ENCODE data around the gene YIPF1. TPM values are rescaled to one million over a fixed set of nuclear protein-coding genes. Genes with fewer than 3 reads are reported as not detected.
"Not testable (repeated sequence)": the region's sequence is repeated elsewhere in the genome, so short reads cannot be mapped to it uniquely, and the experiment has no call there.

The YIPF1 gene
- total RNA-seq, 1 donor: 19.9 TPM

DNA sequence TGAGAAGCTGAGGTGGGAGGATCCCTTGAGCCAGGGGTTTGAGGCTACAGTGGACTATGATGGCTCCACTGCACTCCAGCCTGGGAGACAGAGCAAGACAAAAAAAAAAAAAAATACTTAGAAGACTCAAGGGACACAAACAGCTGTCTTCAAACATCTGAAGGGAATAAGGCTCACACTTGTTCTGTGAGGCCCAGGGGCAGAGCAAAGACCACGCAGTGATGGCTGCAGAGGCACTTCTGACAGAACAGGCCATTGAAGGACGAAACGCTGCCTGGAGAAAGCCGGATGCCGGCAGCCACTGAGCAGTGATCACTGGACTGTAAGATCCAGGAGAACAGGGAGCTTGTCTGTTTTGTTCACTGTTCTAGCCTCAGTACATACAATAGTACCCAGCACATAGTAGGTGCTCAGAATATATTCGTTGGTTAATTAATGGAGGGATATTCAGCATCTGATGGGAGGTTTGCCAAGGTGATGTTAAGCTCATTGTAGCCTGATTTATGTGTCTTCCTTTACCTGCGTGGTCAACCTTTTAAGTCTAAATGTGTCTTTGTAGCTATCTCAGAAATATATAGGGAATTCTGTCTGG, 39.4 kb downstream of the YIPF1 start:
- DNase-seq (ENCODE audit: low read depth in 2 of 3, low spot score in 2 of 3): no peak

DNA sequence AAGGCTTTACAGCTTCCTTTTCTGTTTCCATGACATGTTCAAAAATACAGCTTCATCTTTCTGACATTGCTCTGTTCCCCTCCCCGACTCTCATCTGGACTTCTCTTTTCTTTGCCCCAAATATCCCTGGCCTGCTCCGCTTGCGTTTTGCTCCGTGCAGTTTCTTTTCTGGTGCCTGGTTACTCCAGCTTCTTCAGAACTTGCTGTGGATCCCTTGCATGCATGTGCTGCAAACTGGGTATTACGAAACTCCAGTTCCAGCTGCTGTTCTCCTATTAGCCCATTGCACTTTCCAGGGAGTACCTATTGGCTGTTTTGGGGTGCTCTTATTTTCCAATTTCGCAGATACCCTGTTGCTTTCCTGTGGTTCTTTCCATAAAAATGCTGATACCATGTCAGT, 41.6 kb downstream of the YIPF1 start:
- no peak for DNase-seq (ENCODE audit: low read depth in 2 of 3, low spot score in 2 of 3)

DNA sequence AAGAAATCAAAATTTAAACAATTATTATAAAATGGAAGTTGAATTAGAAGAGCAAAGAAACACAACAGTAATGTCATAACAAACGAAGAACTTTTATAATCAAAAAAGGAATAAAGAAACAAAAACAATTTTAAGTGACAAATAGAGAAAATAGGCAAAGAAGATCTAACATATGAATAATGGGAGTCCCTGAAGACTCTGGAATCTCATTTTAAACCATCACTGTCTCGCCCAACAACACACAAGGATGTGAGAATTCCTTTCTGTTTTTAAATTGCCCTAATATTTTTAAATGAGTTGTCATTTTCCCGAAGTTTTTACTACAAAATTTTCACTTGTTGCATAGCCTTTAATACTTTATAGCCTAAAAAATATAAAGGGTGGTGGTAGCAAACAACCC, 47.2 kb downstream of the YIPF1 start:
- no peak for DNase-seq (ENCODE audit: low read depth in 2 of 3, low spot score in 2 of 3)

DNA sequence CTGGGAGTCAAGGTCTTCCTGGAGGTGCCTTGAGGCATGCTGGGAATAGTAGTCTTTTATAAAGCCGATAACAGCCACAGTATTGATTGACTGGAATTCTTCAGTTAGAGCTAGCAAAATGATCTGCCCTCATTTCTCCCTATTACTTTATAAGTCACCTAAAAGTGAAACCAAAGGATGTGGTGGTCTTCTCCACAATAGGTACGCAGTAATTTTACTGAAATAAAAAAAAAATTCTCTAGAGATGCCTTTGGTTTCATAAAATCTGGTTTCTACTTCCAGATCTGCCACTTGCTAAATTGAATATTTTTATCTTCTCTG, 51.0 kb downstream of the YIPF1 start:
- no peak for DNase-seq (ENCODE audit: low read depth in 2 of 3, low spot score in 2 of 3)

DNA sequence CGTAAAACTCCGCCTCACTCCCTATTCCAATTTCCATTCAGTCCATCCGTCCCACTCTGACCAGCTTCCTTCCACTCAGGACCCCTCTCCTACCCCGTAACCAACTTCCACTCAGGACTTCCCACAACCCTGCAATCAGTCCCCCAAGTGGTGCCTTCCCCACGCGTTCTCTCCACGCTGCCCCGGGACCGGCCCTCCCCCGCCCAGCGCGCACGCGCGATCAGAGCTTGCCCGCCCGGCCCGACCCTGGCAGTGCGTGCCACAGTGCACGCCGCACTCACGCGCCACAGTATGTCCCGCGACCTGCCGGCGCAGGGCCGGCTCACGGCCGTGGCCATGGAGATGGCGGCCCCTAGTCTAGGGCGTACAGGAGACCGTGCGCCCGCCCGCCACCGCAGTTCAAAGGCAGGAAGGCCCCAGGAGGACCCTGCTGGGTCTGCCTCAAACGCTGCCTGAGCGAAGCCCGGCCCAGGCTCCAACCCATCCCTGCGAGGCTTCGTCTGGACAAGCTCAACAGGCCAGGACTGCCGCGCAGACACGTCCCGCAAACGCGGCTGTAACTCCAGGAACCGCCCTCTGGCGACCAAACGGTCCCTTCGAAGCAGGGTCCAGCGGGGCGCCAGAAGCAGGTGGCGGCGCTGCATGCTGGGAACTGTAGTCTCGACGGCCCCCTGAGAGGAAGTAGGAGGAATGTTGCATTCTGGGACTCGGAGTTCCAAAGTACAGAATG, 51.5 kb downstream of the YIPF1 start, which contains the start of gene NDC1:
TSS of gene NDC1 (minus strand) at position 373 of the 730 bp plus-strand sequence. CDS start at position 338, 35 bp downstream.
- peak; percentile 87 to 97 (median 93) for DNase-seq (ENCODE audit: low read depth in 2 of 3, low spot score in 2 of 3)

DNA sequence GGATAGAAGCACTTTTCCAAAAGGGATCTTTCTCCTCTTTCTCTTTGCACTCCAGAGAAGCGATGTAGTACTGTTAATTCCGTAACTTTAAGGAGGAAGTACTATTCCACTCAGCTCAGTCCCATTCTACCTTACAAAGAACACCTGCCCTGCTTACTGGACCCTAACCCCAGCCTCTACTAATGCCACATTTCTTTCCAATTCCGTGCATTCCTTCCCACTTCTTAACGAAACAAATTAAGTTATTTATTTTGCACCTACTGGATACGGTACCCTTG, 52.0 kb downstream of the YIPF1 start:
- DNase-seq (ENCODE audit: low read depth in 2 of 3, low spot score in 2 of 3): no peak

DNA sequence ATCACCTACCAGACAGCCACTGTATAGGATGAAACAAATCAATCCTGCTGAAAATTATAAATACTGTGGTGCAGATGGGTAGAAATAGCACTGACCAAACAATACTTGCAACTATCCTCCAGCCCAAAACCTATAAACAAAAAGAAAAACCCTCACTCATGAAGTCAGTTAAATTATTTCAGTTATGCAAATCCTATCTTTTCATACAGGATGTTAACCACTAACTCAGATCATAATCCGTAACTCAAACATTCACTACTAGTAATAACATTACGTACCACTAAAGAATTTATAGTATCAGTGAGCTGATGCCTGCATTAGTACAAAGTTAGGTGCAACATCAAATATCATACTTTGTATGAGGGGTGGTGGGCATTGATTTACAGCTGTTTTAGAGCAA, 54.1 kb downstream of the YIPF1 start:
- no peak for DNase-seq (ENCODE audit: low read depth in 2 of 3, low spot score in 2 of 3)

DNA sequence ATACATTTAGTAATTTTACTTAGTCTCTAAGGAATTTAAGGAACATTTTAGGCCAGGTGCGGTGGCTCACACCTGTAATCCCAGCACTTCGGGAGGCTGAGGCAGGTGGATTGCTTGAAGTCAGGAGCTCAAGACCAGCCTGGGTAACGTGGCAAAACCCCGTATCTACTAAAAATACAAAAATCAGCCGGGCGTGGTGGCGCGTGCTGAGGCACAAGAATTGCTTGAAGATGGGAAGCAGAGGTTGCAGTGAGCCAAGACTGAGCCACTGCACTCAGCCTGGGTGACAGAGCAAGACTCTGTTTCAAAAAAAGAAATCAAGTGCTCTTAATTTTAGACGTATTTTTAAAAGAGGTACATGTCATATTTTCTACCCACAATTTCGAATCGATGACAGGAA, 54.8 kb downstream of the YIPF1 start:
- DNase-seq (ENCODE audit: low read depth in 2 of 3, low spot score in 2 of 3): no peak

DNA sequence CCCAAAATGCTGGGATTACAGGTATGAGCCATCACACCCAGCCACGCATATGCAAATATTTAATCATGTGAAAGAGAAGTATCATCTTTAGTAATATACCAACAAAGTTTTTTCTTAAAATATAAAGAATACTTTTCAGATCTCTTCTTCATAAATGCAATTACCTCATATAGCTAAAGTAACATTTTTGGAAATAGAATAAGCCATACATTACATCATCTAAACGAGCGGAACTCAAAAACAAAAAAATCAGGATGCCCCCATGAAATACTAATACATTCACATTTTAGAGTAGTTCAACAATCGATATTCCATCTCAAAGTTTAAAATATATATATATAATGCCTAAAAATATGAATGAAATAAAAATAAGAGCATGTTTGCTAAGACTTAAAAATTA, 56.2 kb downstream of the YIPF1 start:
- DNase-seq (ENCODE audit: low read depth in 2 of 3, low spot score in 2 of 3): no peak

DNA sequence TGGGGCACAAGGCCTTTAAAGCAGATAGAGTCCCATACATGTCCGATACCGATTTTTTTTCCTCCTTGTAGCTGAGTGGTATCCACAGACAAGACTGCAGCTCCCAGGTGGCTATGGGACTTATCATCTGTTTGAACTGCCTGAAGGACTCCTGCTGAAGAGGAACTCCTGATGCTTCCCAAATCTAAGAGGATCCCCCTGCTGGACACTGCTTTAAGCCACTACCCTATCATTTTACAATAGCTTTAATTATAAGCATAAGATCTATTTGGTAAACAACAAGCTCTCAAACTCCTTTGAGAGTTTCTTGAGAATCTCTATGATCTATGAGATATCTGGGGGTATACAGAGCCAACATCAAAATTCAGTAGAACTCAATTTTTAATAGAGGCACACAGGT, 63.2 kb downstream of the YIPF1 start:
- no peak for DNase-seq (ENCODE audit: low read depth in 2 of 3, low spot score in 2 of 3)

DNA sequence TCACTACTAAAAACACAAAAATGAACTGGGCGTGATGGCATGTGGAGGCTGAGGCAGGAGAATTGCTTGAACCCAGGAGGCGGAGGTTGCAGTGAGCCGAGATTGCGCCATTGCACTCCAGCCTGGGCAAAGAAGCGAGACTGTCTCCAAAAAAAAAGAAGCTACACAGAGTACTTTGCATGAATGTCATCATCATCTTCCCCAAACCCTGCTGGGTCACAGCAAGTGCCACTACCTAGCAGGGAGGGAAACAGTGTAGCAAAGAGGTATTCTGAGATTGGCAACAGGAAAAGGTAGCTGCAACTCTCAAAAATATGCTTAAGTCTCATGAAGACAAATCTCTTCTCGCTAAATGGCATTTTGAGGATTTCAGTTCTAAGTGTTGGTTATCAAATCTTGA, 64.3 kb downstream of the YIPF1 start:
- no peak for DNase-seq (ENCODE audit: low read depth in 2 of 3, low spot score in 2 of 3)

DNA sequence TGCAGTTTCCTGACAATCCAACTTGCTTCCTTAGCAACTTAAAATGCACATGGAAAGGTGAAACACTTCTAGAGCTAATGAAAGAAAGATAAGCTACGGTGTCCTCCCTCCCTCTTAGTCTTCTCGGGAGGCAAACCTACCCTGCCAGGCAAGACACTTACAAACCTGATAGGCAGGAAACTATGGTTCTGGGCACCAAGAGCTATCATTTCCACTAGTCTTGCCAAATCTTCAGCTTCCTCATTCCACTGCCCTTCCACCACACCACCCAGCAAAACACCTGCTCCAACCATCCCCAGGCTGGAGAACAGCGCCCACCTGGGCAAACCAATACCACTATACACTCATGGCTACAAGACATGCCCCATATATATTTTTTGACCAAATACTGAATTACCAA, 66.7 kb downstream of the YIPF1 start:
- DNase-seq (ENCODE audit: low read depth in 2 of 3, low spot score in 2 of 3): no peak

DNA sequence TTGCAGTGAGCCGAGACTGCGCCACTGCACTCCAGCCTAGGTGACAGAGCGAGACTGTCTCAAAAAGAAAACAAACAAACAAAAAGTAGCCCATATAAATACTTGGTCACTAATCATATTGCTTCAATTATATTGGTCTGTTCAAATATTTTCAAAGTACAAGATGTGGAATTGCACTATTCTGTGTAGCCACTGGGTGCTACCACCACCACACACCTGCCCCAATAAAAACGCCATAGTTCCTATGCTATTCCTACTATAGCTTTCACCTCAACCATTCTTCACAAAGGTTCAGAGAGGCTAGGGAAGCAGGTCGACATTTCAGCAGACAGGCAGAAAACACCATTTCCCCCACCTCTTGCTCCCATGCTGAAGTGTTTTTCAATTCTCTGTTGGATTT, 68.2 kb downstream of the YIPF1 start:
- DNase-seq (ENCODE audit: low read depth in 2 of 3, low spot score in 2 of 3): no peak

DNA sequence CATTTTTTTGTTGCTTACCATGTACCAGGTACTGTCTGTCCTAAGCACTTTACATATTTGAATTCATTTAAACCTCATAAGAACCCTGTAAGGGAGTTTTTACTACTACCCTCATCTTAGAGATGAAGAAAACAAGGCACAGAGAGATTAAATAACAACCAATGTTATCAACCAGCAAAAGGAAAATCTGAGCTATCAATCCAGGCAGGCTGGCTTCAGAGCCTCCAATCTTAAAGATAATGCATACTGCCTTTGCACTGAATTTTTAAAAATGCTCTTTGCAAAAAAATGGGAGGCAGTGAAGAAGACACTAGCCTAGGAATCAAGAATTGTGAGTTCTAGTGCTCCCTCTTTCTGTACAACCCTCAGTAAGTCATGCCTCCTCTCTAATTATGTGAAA, 70.2 kb downstream of the YIPF1 start:
- no peak for DNase-seq (ENCODE audit: low read depth in 2 of 3, low spot score in 2 of 3)

DNA sequence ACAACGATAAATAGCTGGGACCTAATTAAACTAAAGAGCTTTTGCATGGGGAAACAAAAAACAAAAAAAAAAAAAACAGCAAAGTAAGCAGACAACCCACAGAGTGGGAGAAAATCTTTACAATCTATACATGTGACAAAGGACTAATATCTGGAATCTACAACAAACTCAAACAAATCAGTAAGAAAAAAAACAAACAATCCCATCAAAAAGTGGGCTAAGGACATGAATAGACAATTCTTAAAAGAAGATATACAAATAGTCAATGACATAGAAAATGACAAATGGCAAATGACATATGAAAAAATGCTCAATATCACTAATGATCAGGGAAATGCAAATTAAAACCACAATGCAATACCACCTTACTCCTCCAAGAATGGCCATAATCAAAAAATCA, 73.0 kb downstream of the YIPF1 start:
- DNase-seq (ENCODE audit: low read depth in 2 of 3, low spot score in 2 of 3): not testable (repeated sequence)

DNA sequence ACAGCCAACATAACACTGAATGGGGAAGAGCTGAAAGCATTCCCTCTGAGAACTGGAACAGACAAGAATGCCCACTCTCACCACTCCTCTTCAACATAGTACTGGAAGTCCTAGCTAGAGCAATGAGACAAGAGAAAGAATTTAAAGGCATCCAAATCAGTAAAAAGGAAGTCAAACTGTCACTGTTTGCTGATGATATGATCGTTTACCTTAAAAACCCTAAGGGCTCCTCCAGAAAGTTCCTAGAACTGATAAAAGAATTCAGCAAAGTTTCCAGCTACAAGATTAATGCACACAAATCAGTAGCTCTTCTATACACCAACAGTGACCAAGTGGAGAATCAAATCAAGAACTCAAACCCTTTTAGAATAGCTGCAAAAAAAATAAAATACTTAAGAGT, 74.1 kb downstream of the YIPF1 start:
- DNase-seq (ENCODE audit: low read depth in 2 of 3, low spot score in 2 of 3): not testable (repeated sequence)

DNA sequence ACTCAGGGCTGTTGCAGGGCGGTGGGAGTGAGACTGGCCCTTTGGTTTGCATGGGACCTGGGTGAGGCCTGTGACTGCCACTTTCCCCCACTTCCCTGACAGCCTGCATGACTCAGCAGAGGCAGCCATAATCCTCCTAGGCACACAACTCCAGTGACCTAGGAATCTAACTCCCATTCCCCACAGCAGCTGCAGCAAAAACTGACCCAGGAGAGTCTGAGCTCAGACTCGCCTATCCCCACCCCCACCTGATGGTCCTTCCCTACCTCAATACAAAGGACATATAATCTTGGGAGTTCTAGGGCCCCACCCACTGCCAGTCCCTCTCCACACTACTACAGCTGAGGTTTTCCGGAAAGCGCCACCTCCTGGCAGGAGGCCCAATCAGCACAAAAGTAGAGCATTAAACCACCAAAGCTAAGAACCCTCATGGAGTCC, 78.2 kb downstream of the YIPF1 start:
- DNase-seq (ENCODE audit: low read depth in 2 of 3, low spot score in 2 of 3): peak in 2 of 3 donors; percentile 3 to 5

DNA sequence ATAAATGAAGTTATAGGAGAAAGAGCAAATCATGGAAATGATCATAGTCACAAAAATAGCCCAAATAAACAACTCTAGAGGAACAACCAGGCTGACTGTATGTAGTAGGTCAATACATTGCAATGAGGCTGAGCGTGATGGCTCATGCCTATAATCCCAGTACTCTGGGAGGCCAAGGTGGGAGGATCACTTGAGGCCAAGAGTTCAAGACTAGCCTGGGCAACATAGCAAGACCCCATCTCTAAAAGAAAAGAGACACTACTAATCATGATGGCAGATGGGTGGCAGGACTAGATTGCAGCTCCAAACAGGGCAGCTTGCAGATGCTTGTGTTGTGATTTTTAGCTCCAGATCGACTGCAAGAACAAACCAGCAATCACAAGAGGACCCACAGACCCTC, 79.1 kb downstream of the YIPF1 start:
- DNase-seq (ENCODE audit: low read depth in 2 of 3, low spot score in 2 of 3): no peak

DNA sequence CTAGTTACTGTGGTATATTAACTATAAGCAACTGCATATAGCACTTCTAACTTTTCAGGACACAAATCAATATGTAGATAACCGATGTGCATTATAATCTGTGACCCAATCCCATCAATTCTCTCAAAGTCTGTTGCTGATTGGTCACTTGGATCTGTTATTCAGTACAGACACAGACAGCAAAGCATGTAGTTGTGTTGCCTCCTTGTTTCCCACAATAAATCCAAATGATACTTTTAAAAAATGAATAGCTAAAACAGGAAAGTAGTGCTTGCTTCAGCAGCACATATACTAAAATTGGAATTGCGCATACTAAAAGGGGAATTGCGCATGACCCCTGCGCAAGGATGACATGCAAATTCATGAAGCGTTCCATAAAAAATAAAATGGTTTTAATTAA, 79.6 kb downstream of the YIPF1 start:
- no peak for DNase-seq (ENCODE audit: low read depth in 2 of 3, low spot score in 2 of 3)

DNA sequence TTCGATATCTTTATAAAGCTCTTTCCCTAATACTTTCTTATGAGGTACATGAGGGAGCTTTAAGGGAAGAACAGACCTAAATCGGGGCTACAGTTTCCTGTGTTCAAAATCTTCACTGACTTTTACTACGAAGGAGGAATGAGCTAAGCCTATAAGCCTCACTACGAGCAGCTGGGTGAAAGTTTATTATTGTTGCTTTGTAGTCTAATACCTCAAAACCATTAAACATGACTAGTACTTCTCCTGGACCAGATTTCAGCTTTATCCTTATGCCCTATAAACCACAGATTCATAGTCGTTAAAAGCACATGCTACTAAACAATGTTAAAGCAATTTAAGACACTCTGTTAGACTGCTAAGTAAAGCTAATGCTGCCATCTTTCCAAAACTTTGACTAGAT, 81.7 kb downstream of the YIPF1 start:
- DNase-seq (ENCODE audit: low read depth in 2 of 3, low spot score in 2 of 3): no peak

DNA sequence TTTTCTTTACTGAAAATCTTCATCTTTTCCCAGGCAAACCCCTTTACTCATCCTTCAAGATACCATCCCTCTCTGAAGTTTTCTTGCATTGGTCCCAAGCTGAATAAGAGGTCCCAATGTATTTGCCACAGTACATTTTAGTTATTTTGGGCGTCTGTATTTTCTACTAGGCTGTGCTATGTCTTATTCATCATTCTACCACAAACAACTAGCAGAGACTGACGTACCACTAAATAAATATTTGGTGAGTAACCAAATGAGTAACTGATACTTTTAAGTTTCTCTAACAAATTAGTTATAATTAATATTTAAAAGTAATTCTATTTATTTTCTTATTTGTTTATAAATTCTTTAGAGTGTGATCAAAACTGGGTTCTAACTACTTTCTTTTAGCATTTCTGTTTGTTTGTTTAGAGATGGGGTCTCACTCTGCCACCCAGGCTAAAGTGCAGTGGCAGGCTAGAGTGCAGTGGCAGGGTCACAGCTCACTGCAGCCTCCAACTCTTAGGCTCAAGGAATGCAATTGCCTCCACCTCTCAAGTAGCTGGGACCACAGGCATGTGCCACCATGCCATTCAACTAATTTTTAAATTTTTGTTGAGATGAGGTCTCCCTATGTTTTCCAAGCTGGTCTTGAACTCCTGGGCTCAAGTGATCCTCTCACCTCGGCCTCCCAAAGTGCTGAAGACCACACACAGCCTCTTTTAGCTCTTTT, 84.6 kb downstream of the YIPF1 start:
- DNase-seq (ENCODE audit: low read depth in 2 of 3, low spot score in 2 of 3): no peak

DNA sequence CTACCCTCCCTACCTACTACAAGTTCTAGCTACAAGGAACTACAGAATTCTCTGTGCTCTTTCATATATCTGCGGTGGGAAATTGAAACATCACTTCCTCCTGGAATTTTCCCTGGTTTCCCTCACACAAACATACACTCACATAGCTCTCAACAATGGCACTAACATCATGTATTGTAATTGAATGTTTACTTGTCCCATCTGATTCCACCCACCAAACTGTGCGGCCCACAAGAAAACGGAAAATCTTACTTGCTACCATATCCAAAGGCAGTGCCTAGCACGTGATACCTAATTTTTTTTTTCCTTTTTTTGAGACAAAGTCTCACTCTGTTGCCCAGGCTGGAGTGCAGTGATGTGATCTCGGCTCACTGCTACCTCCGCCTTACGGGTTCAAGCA, 85.4 kb downstream of the YIPF1 start:
- no peak for DNase-seq (ENCODE audit: low read depth in 2 of 3, low spot score in 2 of 3)
